ENCODE measurements around the gene IFI30. TPM values are rescaled to one million over a fixed set of nuclear protein-coding genes. Genes with fewer than 3 reads are reported as not detected.

IFI30 gene
- polyA plus RNA-seq, 4 donors = 5.6 to 18.0 (median 12.1) TPM

DNA sequence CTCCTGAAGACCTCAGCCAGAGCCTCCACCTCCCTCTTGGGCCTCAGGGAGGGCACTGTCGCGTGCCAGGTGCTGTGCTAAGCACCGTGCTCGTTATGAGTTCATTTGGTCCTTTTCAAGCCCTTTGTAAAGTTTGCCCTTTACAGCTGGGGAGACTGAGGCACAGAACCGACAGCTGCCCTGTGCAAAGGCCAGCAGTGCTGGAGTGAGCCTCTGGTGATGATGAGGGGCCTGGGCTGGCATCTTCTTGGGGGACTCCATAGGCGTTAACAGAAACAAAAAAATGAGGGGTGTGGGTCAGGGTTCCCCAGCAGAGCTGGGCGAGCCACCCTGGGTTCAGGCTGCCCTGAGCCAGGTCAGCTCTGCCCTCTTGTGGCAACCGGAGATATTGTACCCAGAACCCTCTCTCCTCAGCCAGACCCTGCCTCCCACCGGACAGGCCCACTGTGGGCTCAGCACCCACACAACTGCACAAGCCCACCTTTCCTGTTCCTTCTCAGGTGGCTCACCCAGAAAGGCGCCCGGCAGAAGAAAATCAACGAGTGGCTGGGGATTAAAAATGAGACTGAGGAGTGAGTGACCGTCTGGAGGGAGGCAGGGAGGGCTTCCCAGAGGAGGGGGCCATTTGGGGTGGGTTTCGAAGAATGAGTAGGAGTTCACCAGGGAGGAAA, 5.5 kb upstream of the IFI30 start:
- DNase-seq (ENCODE audit: low read depth in 4 of 4, low spot score in 3 of 4) = no peak

DNA sequence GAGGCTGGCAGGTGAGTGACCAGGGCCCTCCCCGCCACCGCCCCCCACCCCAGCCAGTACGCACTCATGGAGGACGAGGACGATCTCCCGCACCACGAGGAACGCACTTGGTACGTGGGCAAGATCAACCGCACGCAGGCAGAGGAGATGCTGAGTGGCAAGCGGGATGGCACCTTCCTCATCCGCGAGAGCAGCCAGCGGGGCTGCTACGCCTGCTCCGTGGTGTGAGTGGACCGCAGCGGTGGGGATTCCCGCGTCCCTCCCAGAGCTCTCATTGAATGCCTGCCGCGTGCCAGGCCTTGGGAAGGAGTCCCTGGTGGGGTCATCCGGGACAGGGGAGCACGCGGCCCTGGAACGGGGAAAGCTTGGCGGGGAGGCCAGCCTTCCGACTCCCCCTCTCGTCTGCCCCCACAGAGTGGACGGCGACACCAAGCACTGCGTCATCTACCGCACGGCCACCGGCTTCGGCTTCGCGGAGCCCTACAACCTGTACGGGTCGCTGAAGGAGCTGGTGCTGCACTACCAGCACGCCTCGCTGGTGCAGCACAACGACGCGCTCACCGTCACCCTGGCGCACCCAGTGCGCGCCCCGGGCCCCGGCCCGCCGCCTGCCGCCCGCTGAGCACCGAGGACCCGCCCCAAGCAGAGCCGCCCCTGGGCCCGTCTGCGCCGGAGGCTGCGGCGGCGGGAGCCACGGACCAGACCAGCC, 4.8 kb upstream of the IFI30 start:
- DNase-seq (ENCODE audit: low read depth in 4 of 4, low spot score in 3 of 4) = no peak

DNA sequence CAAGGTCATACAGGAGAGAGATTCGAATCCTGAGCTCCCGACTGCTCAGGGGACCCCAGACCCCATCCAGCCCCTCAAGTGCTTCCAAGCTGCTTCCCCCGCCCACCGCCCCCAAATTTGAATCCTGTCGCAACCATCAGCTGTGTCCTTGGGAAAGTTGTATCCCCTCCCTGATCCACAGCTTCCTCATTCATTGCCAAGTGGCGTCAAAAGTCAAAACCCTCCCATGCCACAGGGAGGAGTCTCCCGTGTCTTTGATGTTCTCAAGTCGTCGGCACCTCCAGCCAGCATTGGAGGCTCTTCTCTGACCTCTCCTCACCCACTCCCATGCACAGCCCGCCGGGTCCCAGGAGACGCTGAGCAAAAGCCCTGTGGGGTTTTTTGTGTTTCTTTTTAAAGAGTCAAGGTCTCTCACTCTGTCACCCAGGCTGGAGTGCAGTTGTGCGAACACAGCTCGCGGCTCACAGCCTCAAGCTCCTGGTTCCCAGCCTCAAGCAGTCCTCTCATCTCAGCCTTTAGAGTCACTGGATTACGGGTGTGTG, 2.8 kb upstream of the IFI30 start:
- DNase-seq (ENCODE audit: low read depth in 4 of 4, low spot score in 3 of 4) = no peak

DNA sequence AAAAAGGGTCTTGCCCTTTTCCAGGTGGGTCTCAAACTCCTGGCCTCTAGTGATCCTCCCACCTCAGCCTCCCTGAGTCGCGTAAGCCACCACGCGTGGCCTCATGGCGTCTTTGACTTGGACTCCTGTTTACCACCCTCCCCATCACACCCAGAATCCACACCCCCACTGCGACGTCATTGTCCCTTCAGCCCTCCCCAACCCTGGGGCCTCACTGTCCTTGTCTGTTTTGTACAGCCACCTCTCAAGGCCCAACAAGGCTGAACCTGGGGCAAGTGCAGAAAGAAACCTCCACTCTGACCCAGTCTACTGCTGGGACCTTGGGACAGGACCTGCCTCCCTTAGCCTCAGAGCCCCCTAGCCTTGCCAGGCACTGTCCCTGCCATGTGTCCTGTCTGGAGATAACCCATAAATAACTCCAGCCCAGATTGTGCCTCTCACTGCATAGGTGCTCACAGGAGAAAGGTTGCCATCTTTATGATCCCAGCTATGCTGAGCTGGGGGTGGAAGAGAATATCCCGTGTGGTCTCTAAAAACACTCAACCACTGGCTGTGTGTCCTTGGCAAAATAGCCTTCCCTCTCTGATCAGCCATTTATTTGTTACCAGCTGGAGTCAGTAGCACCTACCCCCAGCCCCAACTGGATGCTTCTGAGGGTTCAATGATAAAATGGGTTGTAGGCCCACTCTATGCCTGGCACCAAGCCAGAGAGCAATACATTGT, 1.8 kb upstream of the IFI30 start:
- DNase-seq (ENCODE audit: low read depth in 4 of 4, low spot score in 3 of 4) = no peak

DNA sequence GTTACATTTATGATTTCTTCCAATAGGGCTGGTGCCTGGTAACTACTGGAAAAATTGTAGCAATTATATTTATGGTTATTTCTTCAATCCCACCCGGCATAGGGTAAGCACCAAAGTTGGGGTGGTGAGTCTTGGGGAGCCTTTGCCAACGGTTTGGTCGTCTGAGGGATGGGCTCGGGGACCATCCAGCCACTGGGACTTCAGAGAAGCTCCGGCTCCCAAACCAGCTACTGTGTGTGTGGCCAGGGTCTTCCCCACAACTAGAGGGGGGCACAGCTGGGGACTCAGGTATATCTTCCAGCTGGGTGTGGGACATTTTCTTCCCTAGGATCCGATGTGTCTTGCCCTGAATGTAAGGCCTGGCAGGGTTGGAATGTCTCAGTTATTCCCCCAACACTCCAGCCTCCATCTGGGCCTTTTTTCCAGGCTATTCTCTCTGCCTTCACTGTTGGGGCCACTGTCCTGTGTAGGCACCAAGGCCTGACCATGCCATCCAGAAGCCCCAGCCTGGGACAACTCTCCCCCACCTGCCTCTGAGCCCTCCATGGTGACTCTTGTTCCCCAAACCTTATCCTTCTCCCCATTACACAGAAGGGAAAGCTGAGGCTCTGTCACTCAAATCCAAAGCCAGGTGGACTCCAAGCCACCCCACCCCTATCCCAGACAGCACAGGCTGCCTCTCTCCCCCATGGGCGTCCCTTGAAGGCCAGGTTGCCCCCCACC, 1.1 kb upstream of the IFI30 start:
- no peak for DNase-seq (ENCODE audit: low read depth in 4 of 4, low spot score in 3 of 4)

DNA sequence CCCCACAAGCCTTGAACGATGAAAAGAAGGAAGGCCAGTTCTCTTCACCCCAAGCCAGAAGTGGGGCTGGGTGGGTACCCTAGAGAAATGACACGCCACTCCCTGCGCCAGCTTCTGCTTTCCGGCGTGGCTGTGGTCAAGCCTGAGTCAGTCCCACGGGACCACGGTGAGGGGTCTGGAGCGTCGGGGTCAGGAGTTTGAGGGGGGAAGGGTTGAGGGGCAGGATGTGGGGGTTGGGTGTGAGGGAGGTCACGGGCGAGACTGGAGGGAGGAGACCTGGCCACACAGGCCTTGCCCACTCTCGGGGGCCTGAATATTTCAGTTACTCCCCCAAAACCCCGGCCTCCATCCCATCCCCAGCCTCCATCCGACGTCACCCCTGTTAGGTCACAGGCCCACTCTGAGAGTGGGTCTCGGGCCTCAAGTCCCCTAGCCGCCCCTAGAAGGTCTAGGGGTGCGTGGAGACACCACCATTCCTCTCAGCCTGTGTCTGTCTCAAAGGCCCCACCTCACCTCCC, 500 bp upstream of the IFI30 start:
- DNase-seq (ENCODE audit: low read depth in 4 of 4, low spot score in 3 of 4) = no peak

DNA sequence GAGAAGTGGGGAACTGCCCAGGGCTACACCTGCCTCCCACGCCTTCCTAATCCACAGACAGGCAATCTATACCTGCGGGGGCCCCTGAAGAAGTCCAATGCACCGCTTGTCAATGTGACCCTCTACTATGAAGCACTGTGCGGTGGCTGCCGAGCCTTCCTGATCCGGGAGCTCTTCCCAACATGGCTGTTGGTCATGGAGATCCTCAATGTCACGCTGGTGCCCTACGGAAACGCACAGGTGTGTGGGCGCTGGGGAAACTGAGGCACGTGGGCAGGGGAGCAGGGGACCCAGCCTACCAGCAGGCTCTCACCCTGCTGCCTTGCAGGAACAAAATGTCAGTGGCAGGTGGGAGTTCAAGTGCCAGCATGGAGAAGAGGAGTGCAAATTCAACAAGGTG, 1.4 kb downstream of the IFI30 start:
- DNase-seq (ENCODE audit: low read depth in 4 of 4, low spot score in 3 of 4) = no peak

DNA sequence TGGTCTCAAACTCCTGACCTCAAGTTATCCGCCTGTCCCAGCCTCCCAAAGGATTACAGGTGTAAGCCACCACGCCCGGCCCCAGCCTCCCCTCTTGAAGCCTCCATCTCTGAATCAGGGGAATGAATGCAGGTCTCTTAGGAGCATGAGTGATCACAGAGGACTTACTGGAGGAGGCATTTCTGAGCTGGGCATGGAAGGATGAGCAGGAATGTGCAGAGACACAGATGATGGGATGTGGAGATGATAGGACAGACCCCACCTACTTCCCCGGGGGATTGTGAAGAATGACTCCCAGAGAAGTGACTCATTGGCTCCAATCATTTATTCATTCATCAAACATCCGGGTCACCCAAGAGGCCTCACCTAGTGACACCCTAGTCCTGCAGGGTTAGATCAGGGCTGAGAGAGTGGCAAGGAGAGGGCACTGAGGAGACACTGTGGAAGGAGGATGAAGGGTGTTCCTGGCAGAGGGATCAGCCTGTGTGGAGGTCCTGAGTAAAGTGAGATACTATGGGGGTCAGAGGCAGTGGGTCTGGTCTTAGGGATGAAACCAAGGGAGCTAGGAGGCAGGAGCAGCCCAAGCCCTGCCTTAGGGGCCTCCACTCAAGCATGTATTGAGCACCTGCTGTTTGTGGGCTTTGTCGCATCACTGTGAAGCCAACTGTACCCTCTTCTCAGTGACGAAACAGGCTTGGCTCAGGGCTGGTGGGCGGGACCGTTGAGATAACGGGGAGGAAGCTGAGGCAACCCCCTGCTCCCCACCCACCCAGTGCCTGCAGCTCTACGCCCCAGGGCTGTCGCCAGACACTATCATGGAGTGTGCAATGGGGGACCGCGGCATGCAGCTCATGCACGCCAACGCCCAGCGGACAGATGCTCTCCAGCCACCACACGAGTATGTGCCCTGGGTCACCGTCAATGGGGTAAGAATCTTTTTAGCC, 3.0 kb downstream of the IFI30 start:
- no peak for DNase-seq (ENCODE audit: low read depth in 4 of 4, low spot score in 3 of 4)

DNA sequence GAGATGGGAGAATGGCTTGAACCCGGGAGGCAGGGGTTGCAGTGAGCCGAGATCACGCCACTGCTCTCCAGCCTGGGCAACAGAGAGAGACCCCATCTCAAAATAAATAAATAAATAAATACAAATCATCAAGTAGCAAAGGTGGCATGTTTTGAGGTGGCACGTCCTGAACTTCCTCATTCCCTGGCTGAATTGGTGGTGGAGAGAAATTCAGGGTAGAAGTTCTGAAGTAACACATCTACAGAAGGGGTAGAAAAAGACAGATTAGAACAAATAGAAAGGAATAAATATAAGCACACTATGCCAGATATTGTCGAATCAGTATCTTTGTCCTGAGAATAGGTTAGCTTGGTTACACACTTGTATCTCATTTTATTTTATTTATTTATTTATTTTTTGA, 6.3 kb downstream of the IFI30 start:
- DNase-seq (ENCODE audit: low read depth in 4 of 4, low spot score in 3 of 4) = no peak

DNA sequence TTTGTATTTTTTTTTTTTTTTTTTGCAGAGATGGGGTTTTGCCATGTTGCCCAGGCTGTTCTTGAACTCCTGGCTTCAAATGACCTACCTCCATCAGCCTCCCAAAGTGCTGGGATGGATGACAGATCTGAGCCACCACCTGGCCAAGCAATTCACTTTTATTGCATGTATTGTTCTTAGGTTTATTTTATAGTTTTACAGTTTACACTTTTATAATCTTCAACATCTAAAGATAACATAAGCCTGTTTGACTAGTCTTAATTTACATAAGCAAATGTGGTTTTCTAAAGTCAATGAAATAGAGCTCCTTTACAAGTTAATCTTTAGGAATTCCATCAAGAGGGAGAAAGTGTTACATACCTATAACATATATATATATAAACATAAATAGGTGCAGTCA, 9.9 kb downstream of the IFI30 start:
- DNase-seq (ENCODE audit: low read depth in 4 of 4, low spot score in 3 of 4) = no peak

DNA sequence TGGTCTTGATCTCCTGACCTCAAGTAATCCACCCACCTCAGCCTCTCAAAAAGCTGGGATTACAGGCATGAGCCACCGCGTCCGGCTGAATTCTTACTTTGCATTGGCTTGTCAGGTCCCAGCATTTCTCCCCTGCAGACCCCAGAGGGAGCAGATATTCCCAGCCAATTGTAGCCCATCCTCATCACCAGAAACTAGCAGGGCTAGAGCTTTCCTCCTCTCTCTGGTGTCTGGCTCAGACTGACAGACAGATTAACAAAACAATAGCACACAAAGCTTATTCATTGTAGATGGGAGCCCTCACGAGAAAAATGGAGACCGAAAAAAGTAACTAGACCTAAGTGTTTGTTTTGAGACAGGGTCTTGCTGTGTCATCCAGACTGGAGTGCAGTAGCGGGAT, 11.9 kb downstream of the IFI30 start:
- no peak for DNase-seq (ENCODE audit: low read depth in 4 of 4, low spot score in 3 of 4)

DNA sequence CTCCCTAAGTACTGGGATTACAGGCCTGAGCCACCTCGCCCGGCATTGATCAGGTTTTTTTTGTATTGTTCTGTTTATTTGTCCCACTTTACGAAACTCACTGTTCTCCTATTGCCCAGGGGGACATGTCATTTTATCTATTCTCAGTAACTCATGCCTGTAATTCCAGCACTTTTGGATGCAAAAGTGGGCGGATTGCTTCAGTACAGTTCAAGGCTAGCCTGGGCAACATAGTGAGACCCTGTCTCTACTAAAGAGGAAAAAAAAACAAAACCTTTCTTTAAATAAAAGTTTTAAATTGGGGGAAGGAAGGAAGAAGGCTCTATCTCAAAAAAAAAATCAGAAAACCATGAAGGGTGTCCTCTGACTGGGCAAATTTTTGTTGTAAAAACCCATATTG, 16.7 kb downstream of the IFI30 start:
- DNase-seq (ENCODE audit: low read depth in 4 of 4, low spot score in 3 of 4) = no peak

DNA sequence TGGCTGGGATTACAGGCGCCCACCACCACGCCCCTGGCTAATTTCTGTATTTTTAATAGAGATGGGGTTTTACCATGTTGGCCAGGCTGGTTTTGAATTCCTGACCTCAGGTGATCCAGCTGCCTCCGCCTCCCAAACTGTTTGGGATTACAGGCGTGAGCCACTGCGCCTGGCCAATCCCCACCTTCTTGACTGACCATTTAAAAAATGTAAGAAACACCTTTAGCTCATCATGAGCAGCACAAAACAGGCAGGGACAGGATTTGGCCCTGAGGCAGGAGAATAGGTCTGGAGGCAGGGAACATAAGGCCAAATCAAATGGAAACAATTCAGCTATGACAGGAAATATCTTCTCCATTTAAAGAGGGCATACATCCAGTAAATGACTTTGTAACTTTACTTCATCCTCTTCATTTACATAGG, 18.0 kb downstream of the IFI30 start:
- DNase-seq (ENCODE audit: low read depth in 4 of 4, low spot score in 3 of 4) = no peak

DNA sequence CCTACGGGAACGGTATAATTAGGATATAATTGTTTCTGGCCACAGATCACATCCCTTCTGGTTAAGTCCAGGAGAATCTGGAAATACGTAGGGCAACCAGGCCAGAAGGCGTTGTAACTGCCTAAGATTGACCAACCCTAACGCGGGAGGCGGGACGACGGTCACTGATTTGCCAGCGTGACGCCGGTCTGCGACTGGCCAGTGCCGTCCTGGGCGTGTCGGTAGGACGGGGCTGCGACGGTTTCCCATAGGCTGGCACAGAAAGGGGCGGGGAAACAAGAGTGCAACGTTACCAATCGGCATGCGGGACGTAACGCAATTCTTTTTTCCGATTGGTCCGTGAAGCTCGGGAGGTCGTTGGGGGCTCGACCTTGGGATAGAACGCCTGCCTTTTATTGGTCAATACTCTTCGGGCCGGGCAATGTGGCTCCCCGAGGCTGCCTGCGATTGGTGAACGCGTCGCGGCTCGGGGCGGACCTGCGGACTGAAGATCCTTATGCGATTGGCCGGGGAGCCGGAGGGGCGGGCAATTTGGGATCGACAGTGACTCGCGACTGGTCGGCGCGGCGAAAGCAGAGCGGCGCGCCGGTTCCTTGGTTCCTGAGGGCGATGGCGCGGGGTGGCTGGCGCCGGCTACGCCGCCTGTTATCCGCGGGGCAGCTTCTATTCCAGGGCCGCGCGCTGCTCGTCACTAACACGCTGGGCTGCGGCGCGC, 19.2 kb downstream of the IFI30 start, which contains the start of gene MPV17L2:
MPV17L2 (plus strand) TSS at position 546 of the 715 bp plus-strand sequence; CDS start at position 610, 64 bp downstream.
- peak; percentile 99 to 100 (median 100) for DNase-seq (ENCODE audit: low read depth in 4 of 4, low spot score in 3 of 4)

DNA sequence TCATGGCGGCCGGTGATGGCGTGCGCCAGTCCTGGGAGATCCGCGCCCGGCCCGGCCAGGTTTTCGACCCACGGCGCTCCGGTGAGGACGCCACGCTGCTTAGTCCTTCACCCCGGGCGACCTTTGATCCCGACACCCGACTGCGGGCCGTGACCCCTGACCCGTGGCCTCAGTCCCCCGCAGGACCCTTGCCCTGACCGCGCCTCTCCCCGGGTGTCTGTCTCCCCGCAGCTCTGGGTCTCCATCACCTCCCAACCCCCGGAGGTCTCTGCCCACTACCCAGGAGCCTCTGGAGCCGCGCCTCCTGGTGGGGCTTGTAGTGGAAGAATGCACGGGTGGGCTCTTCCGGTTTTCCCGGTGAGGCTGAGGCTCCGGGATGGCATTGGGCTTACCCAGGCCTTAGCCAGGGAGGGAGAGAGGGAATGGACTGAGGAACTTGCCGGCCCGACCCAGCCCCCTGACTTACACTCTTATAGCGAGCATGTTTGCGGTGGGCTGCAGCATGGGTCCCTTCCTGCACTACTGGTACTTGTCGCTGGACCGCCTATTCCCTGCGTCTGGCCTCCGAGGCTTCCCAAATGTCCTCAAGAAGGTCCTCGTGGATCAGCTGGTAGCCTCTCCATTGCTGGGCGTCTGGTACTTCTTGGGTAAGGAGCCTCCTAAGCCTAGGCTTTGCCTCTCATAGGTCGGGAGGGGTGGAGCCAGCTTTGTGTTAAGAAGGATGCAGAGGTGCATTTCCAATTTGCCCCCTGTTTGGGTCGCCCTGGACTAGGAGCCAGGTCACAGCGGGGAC, 20.0 kb downstream of the IFI30 start:
- no peak for DNase-seq (ENCODE audit: low read depth in 4 of 4, low spot score in 3 of 4)

DNA sequence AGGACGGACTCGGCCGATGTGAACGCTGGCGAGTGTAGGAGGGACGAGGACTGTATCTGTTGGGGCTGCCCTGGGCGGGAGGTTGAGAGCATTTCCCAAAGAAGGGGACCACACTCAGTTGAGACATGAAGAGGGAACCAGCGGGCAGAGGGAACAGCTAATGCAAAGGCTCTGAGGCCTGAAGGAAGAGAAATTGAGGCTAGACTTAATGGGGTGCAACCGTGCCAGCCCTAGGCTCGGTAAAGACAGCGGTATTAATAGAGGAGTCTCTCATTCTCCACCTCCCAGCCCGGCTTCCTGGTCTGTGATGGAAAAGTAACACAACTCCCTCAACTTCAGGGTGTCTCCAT, 20.5 kb downstream of the IFI30 start:
- no peak for DNase-seq (ENCODE audit: low read depth in 4 of 4, low spot score in 3 of 4)

DNA sequence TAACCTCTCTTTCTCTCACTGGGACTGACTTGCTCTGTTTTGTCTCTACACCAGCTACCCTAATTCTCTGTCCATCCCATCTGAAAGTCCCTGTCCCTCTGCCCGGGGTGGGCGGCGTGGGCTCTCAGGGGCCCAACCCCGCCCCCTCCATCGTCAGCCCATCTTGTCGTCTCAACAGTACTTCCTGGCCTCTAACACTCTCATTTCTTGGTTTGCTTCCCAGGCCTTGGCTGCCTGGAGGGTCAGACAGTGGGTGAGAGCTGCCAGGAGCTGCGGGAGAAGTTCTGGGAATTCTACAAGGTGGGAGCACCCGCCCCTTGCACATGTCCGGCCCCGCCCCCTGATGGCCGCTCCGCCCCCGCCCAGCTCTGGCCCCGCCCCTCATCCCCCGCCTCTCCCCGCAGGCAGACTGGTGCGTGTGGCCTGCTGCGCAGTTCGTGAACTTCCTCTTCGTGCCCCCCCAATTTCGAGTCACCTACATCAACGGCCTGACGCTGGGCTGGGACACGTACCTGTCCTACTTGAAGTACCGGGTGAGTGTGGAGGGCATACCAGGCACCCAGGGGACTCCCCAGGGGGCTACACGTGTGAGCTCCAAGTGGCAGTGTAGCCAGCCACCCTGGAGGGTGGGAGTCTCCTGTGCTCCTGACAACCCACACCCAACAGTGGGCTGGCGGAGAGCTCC, 21.1 kb downstream of the IFI30 start:
- DNase-seq (ENCODE audit: low read depth in 4 of 4, low spot score in 3 of 4) = no peak

DNA sequence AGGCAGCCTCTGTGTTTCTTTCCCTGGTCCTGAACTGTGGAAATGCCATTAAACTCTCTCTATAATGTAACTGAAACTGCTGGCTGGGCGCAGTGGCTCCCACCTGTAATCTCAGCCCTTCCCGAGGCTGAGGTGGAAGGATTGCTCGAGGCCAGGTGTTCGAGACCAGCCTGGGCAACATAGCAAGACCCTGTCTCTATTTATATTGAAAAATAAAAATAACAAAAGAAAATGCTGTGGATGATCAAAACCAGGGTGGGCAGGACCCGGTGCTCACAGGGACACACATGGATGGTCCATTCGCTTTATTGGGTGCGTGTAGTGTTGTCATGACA, 22.9 kb downstream of the IFI30 start:
- no peak for DNase-seq (ENCODE audit: low read depth in 4 of 4, low spot score in 3 of 4)

Measured in left renal pelvis (tissue), 4 donors.